ENCODE data around the gene DNAJB1. TPM values are rescaled to one million over a fixed set of nuclear protein-coding genes. Genes with fewer than 3 reads are reported as not detected.

DNAJB1 gene
- total RNA-seq, 1 experiment from 2014 or later: 71.6 TPM

GRCh38 chr19:14530005-14530348 lies 11.8 kb upstream of the DNAJB1 start:
- no TSS peak for BruUV-seq (replicated peaks)
- no peak for TF ChIP-seq CTCF (IDR thresholded peaks at IDR 0.05; ENCODE audit: unreplicated experiment)
- Mint-ChIP-seq H3K27ac (ENCODE audit: low read depth, unreplicated experiment) (no peak overlapping the region), H3K4me1 (ENCODE audit: insufficient read depth, unreplicated experiment) (peaks cover 27% of the 10 kb centered on the region), H3K4me3 (ENCODE audit: unreplicated experiment) (peak overlapping the region; percentile 93), H3K36me3 (ENCODE audit: insufficient read depth, unreplicated experiment) (peaks cover 11% of the 10 kb centered on the region), H3K9me3 (ENCODE audit: unreplicated experiment) (no peaks in the 10 kb centered on the region), H3K27me3 (ENCODE audit: insufficient read depth, unreplicated experiment) (no peaks in the 10 kb centered on the region)
- intact Hi-C loops (cut with micrococcal nuclease): no loop called here
- ChIA-PET CTCF (interaction anchor here (1.4 kb wide), 1 partner anchor 27 kb away, joined by 3 read pairs; no protein-coding TSS in a partner anchor), POLR2A (interaction anchor here (0.8 to 7.2 kb wide), 8 partner anchors 9 to 149 kb away, joined by 3 to 148 read pairs (median 8); partner anchors contain the start of genes ADGRE5 and DNAJB1)
- no peak for DNase-seq (ENCODE audit: unreplicated experiment)

DNA sequence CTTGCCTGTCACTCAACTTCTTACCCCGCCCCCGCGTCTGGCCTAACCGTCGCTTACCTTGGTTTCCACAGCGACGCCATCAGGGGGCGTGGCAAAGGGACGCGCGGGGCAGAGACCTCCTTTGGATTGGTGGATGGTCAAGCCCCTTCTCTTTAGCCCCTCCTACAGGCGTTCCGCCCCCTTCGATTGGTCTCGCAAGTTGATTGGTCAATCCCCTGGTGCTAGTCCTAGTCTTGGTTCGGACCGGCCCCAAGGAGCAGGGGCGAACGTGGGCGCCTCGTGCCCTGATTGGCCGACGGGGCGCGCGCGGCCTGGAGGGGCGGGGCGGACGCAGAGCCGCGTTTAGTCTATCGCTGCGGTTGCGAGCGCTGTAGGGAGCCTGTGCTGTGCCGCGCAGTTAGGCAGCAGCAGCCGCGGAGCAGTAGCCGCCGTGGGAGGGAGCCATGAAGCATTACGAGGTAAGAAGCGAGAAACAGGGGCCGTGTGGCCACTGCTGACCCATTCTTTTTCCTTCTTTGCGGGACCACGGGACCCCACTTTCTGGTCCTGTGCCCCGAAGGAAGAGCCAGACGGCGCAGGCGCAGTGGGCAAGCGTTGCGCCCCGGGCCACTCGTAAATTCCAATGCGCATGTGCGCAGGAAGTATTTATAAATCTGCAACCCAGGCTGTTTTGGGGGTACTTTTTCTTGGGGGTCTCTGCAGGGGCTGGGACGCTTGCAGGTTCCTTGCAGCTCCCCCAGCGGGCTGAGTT lies 11.2 kb upstream of the DNAJB1 start, which contains the start of gene TECR:
TSS of gene TECR (plus strand) at position 341 of the 751 bp plus-strand sequence. CDS start at position 444, 103 bp downstream.
- BruUV-seq (replicated peaks): TSS peak; percentile 68
- CTCF ChIA-PET: interaction anchor here (1.4 kb wide), 1 partner anchor 27 kb away, joined by 3 read pairs; no protein-coding TSS in a partner anchor
- Mint-ChIP-seq H3K27me3 (ENCODE audit: insufficient read depth, unreplicated experiment) (no peaks in the 10 kb centered on the region), H3K4me3 (ENCODE audit: unreplicated experiment) (peak within 1 kb of the TSS; percentile 93), H3K9me3 (ENCODE audit: unreplicated experiment) (no peaks in the 10 kb centered on the region), H3K4me1 (ENCODE audit: insufficient read depth, unreplicated experiment) (peaks cover 27% of the 10 kb centered on the region), H3K27ac (ENCODE audit: low read depth, unreplicated experiment) (peak within 1 kb of the TSS; percentile 52), H3K36me3 (ENCODE audit: insufficient read depth, unreplicated experiment) (peaks cover 11% of the 10 kb centered on the region)
- intact Hi-C loops (cut with micrococcal nuclease): loop anchor here (5.0 kb wide), 1 partner anchor 1367 kb away; no protein-coding TSS in a partner anchor
- DNase-seq (ENCODE audit: unreplicated experiment): peak; percentile 100
- no peak for TF ChIP-seq CTCF (IDR thresholded peaks at IDR 0.05; ENCODE audit: unreplicated experiment)
- POLR2A ChIA-PET: interaction anchor here (0.8 to 7.2 kb wide), 11 partner anchors 10 to 148 kb away, joined by 3 to 148 read pairs (median 11); partner anchors contain the start of genes ADGRE5, DNAJB1 and GIPC1

DNA sequence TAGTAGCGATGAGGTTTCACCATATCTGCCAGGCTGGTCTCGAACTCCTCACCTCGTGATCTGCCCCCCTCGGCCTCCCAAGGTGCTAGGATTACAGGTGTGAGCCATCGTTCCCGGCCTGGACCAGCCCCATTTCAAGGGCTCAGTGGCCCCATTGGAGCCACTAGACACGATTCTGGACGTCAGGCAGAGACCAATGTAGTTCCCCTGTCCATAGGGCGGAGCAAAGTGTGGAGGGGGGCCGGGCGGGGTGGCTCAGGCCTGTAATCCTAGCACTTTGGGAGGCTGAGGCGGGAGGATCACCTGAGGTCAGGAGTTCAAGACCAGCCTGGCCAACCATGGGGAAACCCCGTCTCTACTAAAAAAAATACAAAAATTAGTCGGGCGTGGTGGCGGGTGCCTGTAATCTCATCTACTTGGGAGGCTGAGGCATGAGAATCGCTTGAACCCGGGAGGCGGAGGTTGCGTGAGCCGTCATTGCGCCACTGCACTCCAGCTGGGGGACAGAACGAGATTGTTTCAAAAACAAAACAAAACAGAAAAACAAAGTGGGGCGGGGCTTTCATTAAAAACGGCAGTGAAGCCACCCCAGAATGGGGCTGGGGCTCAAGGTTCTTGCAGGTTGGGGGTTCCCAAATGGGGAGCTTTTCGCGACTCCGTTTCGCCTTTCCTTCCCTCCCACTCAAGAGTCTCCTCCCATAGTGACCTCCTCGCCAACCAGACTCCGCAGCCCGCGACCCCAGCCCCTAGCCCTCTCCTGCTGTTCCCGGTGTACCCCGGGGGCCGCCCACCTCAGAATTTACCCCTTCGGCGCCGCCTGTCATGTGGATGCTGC lies 10.4 kb upstream of the DNAJB1 start:
- CTCF ChIA-PET: interaction anchor here (1.4 kb wide), 1 partner anchor 28 kb away, joined by 3 read pairs; no protein-coding TSS in a partner anchor
- peaks cover 27% of the 10 kb centered on the region for H3K4me1 Mint-ChIP-seq (ENCODE audit: insufficient read depth, unreplicated experiment)
- intact Hi-C loops (cut with micrococcal nuclease): loop anchor here (5.0 kb wide), 1 partner anchor 1366 kb away; no protein-coding TSS in a partner anchor

More for the DNA sequence above, 10.4 kb upstream of the DNAJB1 start:
- POLR2A ChIA-PET: interaction anchor here (0.7 to 7.2 kb wide), 9 partner anchors 11 to 818 kb away, joined by 3 to 148 read pairs (median 29); partner anchors contain the start of genes DNAJB1 and GIPC1
- Mint-ChIP-seq H3K27me3 (ENCODE audit: insufficient read depth, unreplicated experiment) (no peaks in the 10 kb centered on the region), H3K4me3 (ENCODE audit: unreplicated experiment) (peak overlapping the region; percentile 93), H3K36me3 (ENCODE audit: insufficient read depth, unreplicated experiment) (peaks cover 11% of the 10 kb centered on the region), H3K9me3 (ENCODE audit: unreplicated experiment) (no peaks in the 10 kb centered on the region), H3K27ac (ENCODE audit: low read depth, unreplicated experiment) (peak overlapping the region; percentile 52)
- no peak for TF ChIP-seq CTCF (IDR thresholded peaks at IDR 0.05; ENCODE audit: unreplicated experiment)
- BruUV-seq (replicated peaks): no TSS peak
- no peak for DNase-seq (ENCODE audit: unreplicated experiment)
